OCI-LY7 (cell line): ENCODE results near the gene ZKSCAN1. TPM values are rescaled to one million over a fixed set of nuclear protein-coding genes. Genes with fewer than 3 reads are reported as not detected.
A peak's percentile ranks its signal among the peaks of the same experiment; 100 is the strongest.

Source experiments
- BruUV-seq: library from RNA; stranded (reverse); fragments of 400-500 nt; replicated peaks from 2 replicates; lab custom pipeline; 2021; lab: Mats Ljungman, UMichigan
- CTCF ChIA-PET: fragments of 300-600 bp; sonication (Branson Sonifier 250); formaldehyde crosslinking; loops from one replicate; lab custom pipeline; 2022; ENCODE audit warnings: antibody characterized with exemption; ENCODE audit not compliant: unreplicated experiment; lab: Charles Lee
- POLR2A ChIA-PET: fragments of 300-600 bp; sonication (Branson Sonifier 250); formaldehyde crosslinking; loops from one replicate; lab custom pipeline; 2022; ENCODE audit warnings: antibody characterized with exemption; lab: Charles Lee
- DNase-seq: peaks from one replicate; pipeline ENCODE4 v3.0.0-alpha.2; 2015; ENCODE audit warnings: low spot score
- H2AFZ ChIP-seq: fragments of 200-600 bp; sonication (generic), shearing (Covaris generic); 2 replicates; pipeline ENCODE4 v1.6.1; 2014; ENCODE audit warnings: mild to moderate bottlenecking, antibody characterized with exemption, low read length, moderate library complexity
- H3K27ac ChIP-seq: fragments of 200-600 bp; sonication (generic); 2 replicates; pipeline ENCODE4 v1.5.1; 2014; ENCODE audit warnings: mixed run types, low read depth, mild to moderate bottlenecking, moderate library complexity, low read length, inconsistent platforms; ENCODE audit not compliant: poor library complexity, severe bottlenecking
- H3K36me3 ChIP-seq: fragments of 200-600 bp; sonication (generic); 2 replicates; pipeline ENCODE4 v1.6.1; 2014; ENCODE audit warnings: mild to moderate bottlenecking, antibody characterized with exemption, low read length, moderate library complexity, mixed read lengths; ENCODE audit not compliant: insufficient read depth
- H3K4me1 ChIP-seq: fragments of 200-600 bp; sonication (generic); 2 replicates; pipeline ENCODE4 v1.5.1; 2014; ENCODE audit warnings: mild to moderate bottlenecking, low read length; ENCODE audit not compliant: insufficient read depth, poor library complexity, severe bottlenecking
- H3K4me2 ChIP-seq: fragments of 200-600 bp; sonication (generic); 2 replicates; pipeline ENCODE4 v1.6.1; 2014; ENCODE audit warnings: mild to moderate bottlenecking, low read length
- H3K4me3 ChIP-seq: fragments of 200-600 bp; sonication (generic); 2 replicates; pipeline ENCODE4 v1.5.1; 2014; ENCODE audit warnings: mild to moderate bottlenecking, low read depth, low read length; ENCODE audit not compliant: poor library complexity, severe bottlenecking
- H3K79me2 ChIP-seq: fragments of 200-600 bp; sonication (generic); 2 replicates; pipeline ENCODE4 v1.6.1; 2016; ENCODE audit warnings: low read depth, mild to moderate bottlenecking, low read length, moderate library complexity, mixed read lengths; ENCODE audit not compliant: insufficient read depth
- H3K9me2 ChIP-seq: fragments of 200-600 bp; sonication (generic); 2 replicates; pipeline ENCODE4 v1.6.1; 2016; ENCODE audit warnings: mild to moderate bottlenecking, low read length, mixed read lengths; ENCODE audit not compliant: insufficient read depth
- H3K9me3 ChIP-seq: fragments of 200-600 bp; sonication (generic); 2 replicates; pipeline ENCODE4 v1.6.1; 2014; ENCODE audit warnings: mild to moderate bottlenecking, mixed run types, low read length, mixed read lengths
- H4K20me1 ChIP-seq: fragments of 200-600 bp; sonication (generic); 2 replicates; pipeline ENCODE4 v1.6.1; 2014; ENCODE audit warnings: mild to moderate bottlenecking, antibody characterized with exemption, low read length, moderate library complexity, mixed read lengths; ENCODE audit not compliant: insufficient read depth
- EZH2phosphoT487 ChIP-seq: fragments of 200-600 bp; sonication (generic); IDR thresholded peaks from 2 replicates; pipeline ENCODE4 v1.6.1; 2018; ENCODE audit warnings: low read depth, borderline replicate concordance, mild to moderate bottlenecking, mixed run types, antibody characterized with exemption, low read length, moderate library complexity, mixed read lengths
- intact Hi-C: fragments of 100-400 bp; cut with micrococcal nuclease; formaldehyde crosslinking; loops from one replicate; pipeline ENCODE4 v1.10.0; 2022; ENCODE audit not compliant: unreplicated experiment
- total RNA-seq, 2 experiments: library from RNA; depleted of rRNA in 1 of 2; stranded (reverse); fragments of >200 nt in 1 of 2; shearing (Covaris generic) in 1 of 2; gene quantifications; 2 replicates each; pipeline ENCODE4 v1.2.3, GENCODE V29; 2014 to 2022
- TF ChIP-seq, protein P1 (sequence below): fragments of 200-600 bp; sonication (generic); conservative IDR thresholded peaks from 2 replicates; pipeline ENCODE4 v1.5.1; 2014; ENCODE audit warnings: mild to moderate bottlenecking, antibody characterized with exemption, low read length, moderate library complexity, mixed read lengths

Gene ZKSCAN1
- total RNA-seq, 2 experiments from 2014 or later, result 20.2 to 48.1 TPM

DNA sequence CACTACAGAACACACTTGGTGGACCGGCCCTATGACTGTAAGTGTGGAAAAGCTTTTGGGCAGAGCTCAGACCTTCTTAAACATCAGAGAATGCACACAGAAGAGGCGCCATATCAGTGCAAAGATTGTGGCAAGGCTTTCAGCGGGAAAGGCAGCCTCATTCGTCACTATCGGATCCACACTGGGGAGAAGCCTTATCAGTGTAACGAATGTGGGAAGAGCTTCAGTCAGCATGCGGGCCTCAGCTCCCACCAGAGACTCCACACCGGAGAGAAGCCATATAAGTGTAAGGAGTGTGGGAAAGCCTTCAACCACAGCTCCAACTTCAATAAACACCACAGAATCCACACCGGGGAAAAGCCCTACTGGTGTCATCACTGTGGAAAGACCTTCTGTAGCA lies 48.8 kb downstream of the ZKSCAN1 start:
- intact Hi-C loops, result no loop called here
- CTCF ChIA-PET, result interaction anchor here (0.5 kb wide), 1 partner anchor 19 kb away, joined by 5 read pairs; no protein-coding TSS in a partner anchor
- BruUV-seq, result TSS peak; percentile 52

DNA sequence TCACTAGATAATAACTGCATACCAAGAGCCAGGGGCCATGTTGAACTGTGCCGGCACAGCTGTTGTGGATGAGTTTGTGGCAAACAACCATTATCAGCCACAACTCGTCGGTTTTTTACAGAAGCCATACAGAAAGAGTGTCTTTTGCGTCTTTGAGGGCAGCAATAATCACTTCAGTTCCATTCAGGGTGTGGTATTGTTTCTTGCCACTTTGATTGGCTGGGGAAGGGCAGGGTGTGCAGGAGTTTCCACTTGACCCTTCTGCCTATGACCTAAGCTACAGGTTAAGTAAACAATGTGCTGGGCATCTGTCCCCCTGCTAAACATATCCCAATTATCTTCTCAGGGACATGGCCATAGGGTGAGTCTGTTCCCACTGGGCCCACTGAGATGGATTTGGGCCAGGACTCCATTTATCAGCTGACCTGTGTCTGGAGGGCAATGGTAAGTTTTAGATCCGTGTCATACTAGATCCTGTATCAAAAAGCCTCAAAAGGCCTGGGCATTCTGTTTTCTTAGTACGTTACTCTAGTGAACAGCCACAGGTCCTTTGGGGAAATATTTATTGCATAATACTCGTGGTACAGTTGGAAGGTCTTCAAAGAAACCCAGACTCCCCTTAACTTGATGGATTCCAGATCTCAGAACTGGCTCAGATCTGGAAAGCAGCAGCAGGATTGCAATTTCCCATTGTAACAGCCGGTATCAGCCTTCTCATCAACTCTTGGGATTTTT lies 50.2 kb downstream of the ZKSCAN1 start:
- CTCF ChIA-PET, result no interaction called here
- no peak overlapping the region for H3K4me3 ChIP-seq
- no peaks in the 10 kb centered on the region for H4K20me1 ChIP-seq
- intact Hi-C loops, result no loop called here
- DNase-seq, result no peak
- POLR2A ChIA-PET, result no interaction called here
- H2AFZ ChIP-seq, result no peak overlapping the region
- no peak overlapping the region for H3K4me2 ChIP-seq
- no peaks in the 10 kb centered on the region for H3K4me1 ChIP-seq
- H3K9me2 ChIP-seq, result no peaks in the 10 kb centered on the region
- no TSS peak for BruUV-seq
- H3K79me2 ChIP-seq, result no peaks in the 10 kb centered on the region
- H3K36me3 ChIP-seq, result peaks cover 32% of the 10 kb centered on the region
- no peaks in the 10 kb centered on the region for H3K9me3 ChIP-seq
- H3K27ac ChIP-seq, result no peak overlapping the region
- TF ChIP-seq, protein P1, sequence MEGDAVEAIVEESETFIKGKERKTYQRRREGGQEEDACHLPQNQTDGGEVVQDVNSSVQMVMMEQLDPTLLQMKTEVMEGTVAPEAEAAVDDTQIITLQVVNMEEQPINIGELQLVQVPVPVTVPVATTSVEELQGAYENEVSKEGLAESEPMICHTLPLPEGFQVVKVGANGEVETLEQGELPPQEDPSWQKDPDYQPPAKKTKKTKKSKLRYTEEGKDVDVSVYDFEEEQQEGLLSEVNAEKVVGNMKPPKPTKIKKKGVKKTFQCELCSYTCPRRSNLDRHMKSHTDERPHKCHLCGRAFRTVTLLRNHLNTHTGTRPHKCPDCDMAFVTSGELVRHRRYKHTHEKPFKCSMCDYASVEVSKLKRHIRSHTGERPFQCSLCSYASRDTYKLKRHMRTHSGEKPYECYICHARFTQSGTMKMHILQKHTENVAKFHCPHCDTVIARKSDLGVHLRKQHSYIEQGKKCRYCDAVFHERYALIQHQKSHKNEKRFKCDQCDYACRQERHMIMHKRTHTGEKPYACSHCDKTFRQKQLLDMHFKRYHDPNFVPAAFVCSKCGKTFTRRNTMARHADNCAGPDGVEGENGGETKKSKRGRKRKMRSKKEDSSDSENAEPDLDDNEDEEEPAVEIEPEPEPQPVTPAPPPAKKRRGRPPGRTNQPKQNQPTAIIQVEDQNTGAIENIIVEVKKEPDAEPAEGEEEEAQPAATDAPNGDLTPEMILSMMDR, result no peak
- TF ChIP-seq EZH2phosphoT487, result no peak

More for the DNA sequence above, 48.8 kb downstream of the ZKSCAN1 start:
- no peaks in the 10 kb centered on the region for H4K20me1 ChIP-seq
- no peak for DNase-seq
- H3K36me3 ChIP-seq, result peaks cover 32% of the 10 kb centered on the region; the same call in 1 of the 2 replicates
- H3K27ac ChIP-seq, result no peak overlapping the region
- H3K4me2 ChIP-seq, result no peak overlapping the region
- H3K4me1 ChIP-seq, result peaks cover 3% of the 10 kb centered on the region
- no peak overlapping the region for H2AFZ ChIP-seq
- no peak overlapping the region for H3K4me3 ChIP-seq
- POLR2A ChIA-PET, result no interaction called here
- no peaks in the 10 kb centered on the region for H3K9me3 ChIP-seq
- TF ChIP-seq EZH2phosphoT487, result no peak
- TF ChIP-seq, protein P1, result no peak
- no peaks in the 10 kb centered on the region for H3K9me2 ChIP-seq
- H3K79me2 ChIP-seq, result no peaks in the 10 kb centered on the region

DNA sequence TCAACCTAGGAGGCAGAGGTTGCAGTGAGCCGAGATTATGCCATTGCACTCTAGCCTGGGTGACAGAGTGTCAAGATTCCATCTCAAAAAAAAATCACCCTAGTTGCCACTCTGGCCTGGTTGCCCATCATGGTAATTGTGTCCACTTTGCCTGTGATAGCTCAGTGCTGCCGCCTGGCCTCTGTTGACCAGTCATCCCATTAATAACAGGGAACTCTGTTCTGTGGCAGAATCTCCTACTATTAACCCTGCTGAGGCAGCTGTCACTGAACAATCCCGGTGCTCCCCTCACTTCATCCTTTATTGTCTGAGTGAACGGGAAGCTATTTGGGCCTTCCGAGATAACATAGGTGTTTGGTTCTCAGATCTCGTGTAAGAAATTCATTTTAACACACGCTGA lies 51.6 kb downstream of the ZKSCAN1 start:
- Histone ChIP-seq H3K79me2 (no peaks in the 10 kb centered on the region), H3K36me3 (peaks cover 46% of the 10 kb centered on the region), H3K4me1 (no peaks in the 10 kb centered on the region), H3K9me3 (no peaks in the 10 kb centered on the region), H3K4me2 (no peak overlapping the region), H3K4me3 (no peak overlapping the region), H3K9me2 (no peaks in the 10 kb centered on the region), H3K27ac (no peak overlapping the region), H2AFZ (no peak overlapping the region), H4K20me1 (no peaks in the 10 kb centered on the region)
- TF ChIP-seq, protein P1, result no peak
- TF ChIP-seq EZH2phosphoT487, result no peak
- BruUV-seq, result no TSS peak
- CTCF ChIA-PET, result no interaction called here
- POLR2A ChIA-PET, result no interaction called here
- no peak for DNase-seq
- intact Hi-C loops, result no loop called here
